ENCODE results near the gene FKBP8. TPM values are rescaled to one million over a fixed set of nuclear protein-coding genes. Genes with fewer than 3 reads are reported as not detected.
"Not testable (repeated sequence)": the region's sequence is repeated elsewhere in the genome, so short reads cannot be mapped to it uniquely, and the experiment has no call there.

The FKBP8 gene
- total RNA-seq, 1 donor from 2014 or later, result 220 TPM

DNA sequence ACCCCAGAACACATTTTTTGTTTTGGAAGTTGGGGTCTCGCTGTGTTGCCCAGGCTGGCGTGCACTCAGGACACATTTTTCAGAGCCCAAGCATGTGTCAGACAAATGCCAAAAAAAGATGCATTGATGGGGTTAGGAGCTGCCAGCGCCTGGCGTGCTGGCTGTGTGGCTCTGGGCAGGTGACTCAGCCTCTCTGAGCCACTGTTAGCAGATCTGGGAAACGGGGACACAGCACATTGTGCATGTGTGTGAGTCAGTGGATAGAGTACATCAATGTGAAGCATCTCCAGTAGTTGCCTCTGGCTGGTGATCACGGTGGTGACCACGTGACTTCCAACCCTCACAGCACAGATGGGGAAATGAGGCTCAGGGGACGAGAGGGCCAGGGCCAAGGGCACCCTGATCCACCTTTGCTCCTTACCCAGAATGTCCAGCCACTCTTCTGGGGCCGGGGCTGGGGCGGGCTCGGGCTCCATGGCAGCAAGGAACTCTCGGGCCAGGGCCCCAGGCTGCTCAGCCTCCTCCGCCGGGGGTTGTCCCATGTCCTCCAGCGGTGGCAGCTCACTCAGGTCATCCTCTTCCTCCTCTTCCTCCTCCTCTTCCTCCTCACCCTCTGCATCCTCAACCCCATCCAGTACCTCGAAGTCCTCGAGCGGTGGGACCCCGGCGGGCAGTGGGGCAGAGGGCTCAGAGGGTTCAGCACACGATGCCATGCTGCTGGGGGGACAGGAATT lies 1.9 kb downstream of the FKBP8 start:
- H3K4me1 Mint-ChIP-seq (ENCODE audit: low read depth), result peaks cover 6% of the 10 kb centered on the region
- TF ChIP-seq, protein P1, sequence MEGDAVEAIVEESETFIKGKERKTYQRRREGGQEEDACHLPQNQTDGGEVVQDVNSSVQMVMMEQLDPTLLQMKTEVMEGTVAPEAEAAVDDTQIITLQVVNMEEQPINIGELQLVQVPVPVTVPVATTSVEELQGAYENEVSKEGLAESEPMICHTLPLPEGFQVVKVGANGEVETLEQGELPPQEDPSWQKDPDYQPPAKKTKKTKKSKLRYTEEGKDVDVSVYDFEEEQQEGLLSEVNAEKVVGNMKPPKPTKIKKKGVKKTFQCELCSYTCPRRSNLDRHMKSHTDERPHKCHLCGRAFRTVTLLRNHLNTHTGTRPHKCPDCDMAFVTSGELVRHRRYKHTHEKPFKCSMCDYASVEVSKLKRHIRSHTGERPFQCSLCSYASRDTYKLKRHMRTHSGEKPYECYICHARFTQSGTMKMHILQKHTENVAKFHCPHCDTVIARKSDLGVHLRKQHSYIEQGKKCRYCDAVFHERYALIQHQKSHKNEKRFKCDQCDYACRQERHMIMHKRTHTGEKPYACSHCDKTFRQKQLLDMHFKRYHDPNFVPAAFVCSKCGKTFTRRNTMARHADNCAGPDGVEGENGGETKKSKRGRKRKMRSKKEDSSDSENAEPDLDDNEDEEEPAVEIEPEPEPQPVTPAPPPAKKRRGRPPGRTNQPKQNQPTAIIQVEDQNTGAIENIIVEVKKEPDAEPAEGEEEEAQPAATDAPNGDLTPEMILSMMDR (IDR thresholded peaks at IDR 0.05; ENCODE audit: unreplicated experiment), result no peak
- peaks cover 7% of the 10 kb centered on the region for H3K36me3 Mint-ChIP-seq (ENCODE audit: insufficient read depth)
- no peak for DNase-seq (ENCODE audit: low spot score, unreplicated experiment)
- no peak overlapping the region for H3K27ac Mint-ChIP-seq
- H3K27me3 Mint-ChIP-seq, result no peaks in the 10 kb centered on the region
- H3K4me3 Mint-ChIP-seq (ENCODE audit: low read depth), result peak overlapping the region; percentile 50
- no peaks in the 10 kb centered on the region for H3K9me3 Mint-ChIP-seq (ENCODE audit: low read depth)

DNA sequence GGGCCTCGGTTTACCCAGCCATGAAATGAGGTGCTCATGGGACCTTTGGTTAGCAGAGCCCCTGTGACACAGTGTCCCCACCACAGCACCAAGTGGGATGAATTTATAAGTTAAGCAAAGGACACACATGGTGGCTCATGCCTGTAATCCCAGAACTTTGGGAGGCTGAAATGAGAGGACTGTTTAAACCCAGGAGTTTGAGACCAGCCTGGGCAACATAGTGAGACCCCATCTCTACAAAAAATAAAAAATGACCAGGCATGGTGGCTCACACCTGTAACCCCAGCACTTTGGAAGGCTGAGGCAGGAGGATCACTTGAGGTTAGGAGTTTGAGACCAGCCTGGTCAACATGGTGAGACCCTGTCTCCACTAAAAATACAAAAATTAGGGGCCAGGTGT lies 3.2 kb downstream of the FKBP8 start:
- H3K36me3 Mint-ChIP-seq (ENCODE audit: insufficient read depth), result peaks cover 12% of the 10 kb centered on the region
- H3K9me3 Mint-ChIP-seq (ENCODE audit: low read depth); H3K27me3 Mint-ChIP-seq; H3K27ac Mint-ChIP-seq; H3K4me1 Mint-ChIP-seq (ENCODE audit: low read depth); H3K4me3 Mint-ChIP-seq (ENCODE audit: low read depth); DNase-seq (ENCODE audit: low spot score, unreplicated experiment): not testable (repeated sequence)

DNA sequence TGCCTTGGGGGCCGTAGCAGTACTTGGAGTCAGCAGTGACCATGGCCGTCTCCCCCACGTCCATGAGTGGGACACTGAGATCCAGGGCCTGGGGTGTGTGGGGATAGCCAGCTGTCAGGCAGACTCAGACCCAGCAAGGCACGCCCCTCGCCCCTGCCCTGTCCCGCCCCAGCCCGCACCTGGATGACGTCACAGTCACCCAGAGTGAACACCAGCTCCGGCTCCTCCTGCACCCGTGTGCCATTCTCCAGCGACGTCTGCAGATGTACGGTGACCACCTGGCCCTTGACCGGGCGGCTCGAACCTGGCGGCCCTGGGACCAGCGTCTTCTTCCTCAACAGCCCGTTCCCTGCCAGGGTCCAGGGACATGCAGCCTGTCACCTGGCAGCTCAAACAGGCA lies 4.0 kb downstream of the FKBP8 start:
- no peak overlapping the region for H3K27ac Mint-ChIP-seq
- peaks cover 13% of the 10 kb centered on the region for H3K36me3 Mint-ChIP-seq (ENCODE audit: insufficient read depth)
- H3K4me3 Mint-ChIP-seq (ENCODE audit: low read depth), result no peak overlapping the region
- TF ChIP-seq, protein P1 (IDR thresholded peaks at IDR 0.05; ENCODE audit: unreplicated experiment), result no peak
- H3K4me1 Mint-ChIP-seq (ENCODE audit: low read depth), result peaks cover 6% of the 10 kb centered on the region
- DNase-seq (ENCODE audit: low spot score, unreplicated experiment), result no peak
- no peaks in the 10 kb centered on the region for H3K27me3 Mint-ChIP-seq
- H3K9me3 Mint-ChIP-seq (ENCODE audit: low read depth), result no peaks in the 10 kb centered on the region

DNA sequence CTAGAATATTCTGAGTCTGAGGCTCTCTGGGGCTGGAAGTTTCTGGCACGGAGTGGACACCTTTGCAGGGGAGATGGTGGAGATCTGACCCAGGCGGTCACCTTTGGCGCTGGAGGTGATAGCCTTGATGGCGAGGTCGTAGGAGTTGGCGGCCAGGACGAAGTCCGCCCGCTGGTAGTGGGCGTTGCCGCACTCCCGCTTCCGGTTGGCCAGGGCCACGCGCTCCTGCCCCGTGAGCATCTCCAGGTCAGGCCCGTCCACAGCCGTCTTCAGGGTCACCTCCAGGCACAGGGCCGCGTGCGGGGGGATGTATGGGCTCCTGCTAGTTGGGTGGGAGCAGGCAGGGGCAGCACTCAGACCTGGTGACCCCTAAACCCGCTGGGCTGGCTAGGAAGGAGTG lies 5.3 kb downstream of the FKBP8 start:
- H3K27me3 Mint-ChIP-seq, result no peaks in the 10 kb centered on the region
- H3K9me3 Mint-ChIP-seq (ENCODE audit: low read depth), result no peaks in the 10 kb centered on the region
- DNase-seq (ENCODE audit: low spot score, unreplicated experiment), result no peak
- H3K27ac Mint-ChIP-seq, result no peak overlapping the region
- TF ChIP-seq, protein P1 (IDR thresholded peaks at IDR 0.05; ENCODE audit: unreplicated experiment), result no peak
- H3K36me3 Mint-ChIP-seq (ENCODE audit: insufficient read depth), result peaks cover 15% of the 10 kb centered on the region
- peaks cover 3% of the 10 kb centered on the region for H3K4me1 Mint-ChIP-seq (ENCODE audit: low read depth)
- no peak overlapping the region for H3K4me3 Mint-ChIP-seq (ENCODE audit: low read depth)

DNA sequence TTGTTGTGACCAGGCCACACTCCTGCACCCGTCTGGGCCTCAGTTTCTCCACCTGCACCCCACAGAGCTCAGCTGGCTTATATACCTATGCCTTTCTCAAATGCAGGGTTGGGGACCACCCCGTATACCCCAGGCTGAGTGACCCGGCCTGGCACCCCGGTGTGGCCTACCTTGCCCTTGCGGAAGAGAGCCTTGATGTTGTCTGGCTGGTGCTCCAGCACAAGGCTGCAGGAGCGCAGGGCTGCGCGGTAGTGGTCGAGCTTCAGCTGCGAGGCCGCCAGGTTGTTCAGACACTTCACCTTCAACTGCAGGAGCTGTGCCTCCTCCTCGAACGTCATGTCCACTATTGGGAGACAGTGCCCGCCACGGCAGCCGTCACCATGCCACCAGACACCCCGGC lies 5.9 kb downstream of the FKBP8 start:
- DNase-seq (ENCODE audit: low spot score, unreplicated experiment), result no peak
- Mint-ChIP-seq H3K9me3 (ENCODE audit: low read depth) (no peaks in the 10 kb centered on the region), H3K36me3 (ENCODE audit: insufficient read depth) (peaks cover 17% of the 10 kb centered on the region)

More for the DNA sequence above, 5.9 kb downstream of the FKBP8 start:
- Mint-ChIP-seq H3K4me3 (ENCODE audit: low read depth) (no peak overlapping the region), H3K4me1 (ENCODE audit: low read depth) (peaks cover under 1% of the 10 kb centered on the region), H3K27me3 (no peaks in the 10 kb centered on the region), H3K27ac (no peak overlapping the region)
- TF ChIP-seq, protein P1 (IDR thresholded peaks at IDR 0.05; ENCODE audit: unreplicated experiment), result no peak

Measured in progenitor cell of endocrine pancreas (in vitro differentiated cells).